VCaP (cell line): Measurements from ENCODE around the gene FAM169A.
"Not testable (repeated sequence)": the region's sequence is repeated elsewhere in the genome, so short reads cannot be mapped to it uniquely, and the experiment has no call there.

ENCODE experiments used
- H3K27ac ChIP-seq: fragments of 450-650 bp; 2 replicates; pipeline ENCODE4 v1.5.1; 2017
- TF ChIP-seq, protein P1 (sequence below): fragments of 450-650 bp; conservative IDR thresholded peaks from 2 replicates; pipeline ENCODE4 v1.5.1; 2017; ENCODE audit warnings: mild to moderate bottlenecking, moderate library complexity

Gene FAM169A

GRCh38 chr5:74762599-74762998 lies 103.6 kb downstream of the FAM169A start:
- no peak overlapping the region for H3K27ac ChIP-seq
- TF ChIP-seq, protein P1, sequence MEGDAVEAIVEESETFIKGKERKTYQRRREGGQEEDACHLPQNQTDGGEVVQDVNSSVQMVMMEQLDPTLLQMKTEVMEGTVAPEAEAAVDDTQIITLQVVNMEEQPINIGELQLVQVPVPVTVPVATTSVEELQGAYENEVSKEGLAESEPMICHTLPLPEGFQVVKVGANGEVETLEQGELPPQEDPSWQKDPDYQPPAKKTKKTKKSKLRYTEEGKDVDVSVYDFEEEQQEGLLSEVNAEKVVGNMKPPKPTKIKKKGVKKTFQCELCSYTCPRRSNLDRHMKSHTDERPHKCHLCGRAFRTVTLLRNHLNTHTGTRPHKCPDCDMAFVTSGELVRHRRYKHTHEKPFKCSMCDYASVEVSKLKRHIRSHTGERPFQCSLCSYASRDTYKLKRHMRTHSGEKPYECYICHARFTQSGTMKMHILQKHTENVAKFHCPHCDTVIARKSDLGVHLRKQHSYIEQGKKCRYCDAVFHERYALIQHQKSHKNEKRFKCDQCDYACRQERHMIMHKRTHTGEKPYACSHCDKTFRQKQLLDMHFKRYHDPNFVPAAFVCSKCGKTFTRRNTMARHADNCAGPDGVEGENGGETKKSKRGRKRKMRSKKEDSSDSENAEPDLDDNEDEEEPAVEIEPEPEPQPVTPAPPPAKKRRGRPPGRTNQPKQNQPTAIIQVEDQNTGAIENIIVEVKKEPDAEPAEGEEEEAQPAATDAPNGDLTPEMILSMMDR = no peak

DNA sequence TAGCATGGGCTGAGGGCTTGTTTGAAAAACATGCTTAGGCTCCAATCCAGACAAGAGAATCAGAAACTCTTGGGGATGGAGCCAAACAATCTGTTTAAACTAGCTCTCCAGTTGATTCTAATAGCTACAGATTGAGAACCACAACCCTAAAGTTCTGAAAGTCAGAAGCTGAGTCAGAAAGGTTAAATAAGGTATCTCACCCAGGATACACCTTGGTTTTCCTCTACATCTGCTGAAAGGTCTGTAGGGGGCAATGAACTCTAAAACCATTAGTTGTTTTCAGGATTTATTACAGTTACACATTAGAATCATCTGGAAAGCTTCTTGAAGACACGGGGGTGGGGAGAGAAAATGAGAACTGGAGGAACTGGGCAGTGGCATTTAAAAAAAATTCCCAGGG lies 104.9 kb downstream of the FAM169A start:
- no peak overlapping the region for H3K27ac ChIP-seq
- TF ChIP-seq, protein P1 = no peak

- not testable (repeated sequence) for H3K27ac ChIP-seq
These were observed 117.4 kb downstream of the FAM169A start for GRCh38 chr5:74748742-74749141.

GRCh38 chr5:74738406-74738805 lies 127.8 kb downstream of the FAM169A start:
- H3K27ac ChIP-seq = no peak overlapping the region
- TF ChIP-seq, protein P1 = no peak

GRCh38 chr5:74736759-74737158 lies 129.4 kb downstream of the FAM169A start:
- no peak overlapping the region for H3K27ac ChIP-seq
- TF ChIP-seq, protein P1 = no peak
